Measurements from ENCODE around the gene FXYD4.
"Not testable (repeated sequence)": the region's sequence is repeated elsewhere in the genome, so short reads cannot be mapped to it uniquely, and the experiment has no call there.

FXYD4 gene

GRCh38 chr10:43324876-43325275, 46.6 kb upstream of the FXYD4 start:
- Histone ChIP-seq H3K36me3 (ENCODE audit: insufficient read depth) (no peaks in the 10 kb centered on the region), H2AFZ (ENCODE audit: low read depth) (no peak overlapping the region), H3K4me2 (no peak overlapping the region), H3K4me1 (ENCODE audit: low read depth, poor library complexity, severe bottlenecking) (no peaks in the 10 kb centered on the region), H3K4me3 (IDR thresholded peaks at IDR 0.05; ENCODE audit: insufficient read depth, low read depth, low read length) (no peak overlapping the region), H3K9ac (no peak overlapping the region), H3K27me3 (ENCODE audit: insufficient read depth, low read depth) (no peaks in the 10 kb centered on the region), H3K27ac (no peak overlapping the region), H4K20me1 (ENCODE audit: insufficient read depth) (no peaks in the 10 kb centered on the region), H3K79me2 (ENCODE audit: insufficient read depth, low read depth) (no peaks in the 10 kb centered on the region)
- no peak for TF ChIP-seq CTCF (conservative IDR thresholded peaks at IDR 0.05; ENCODE audit: low read depth, low read length)

GRCh38 chr10:43327171-43327570, 44.3 kb upstream of the FXYD4 start:
- Histone ChIP-seq H3K4me1 (ENCODE audit: low read depth, poor library complexity, severe bottlenecking) (no peaks in the 10 kb centered on the region), H3K4me3 (IDR thresholded peaks at IDR 0.05; ENCODE audit: insufficient read depth, low read depth, low read length) (no peak overlapping the region), H3K27ac (no peak overlapping the region), H3K79me2 (ENCODE audit: insufficient read depth, low read depth) (no peaks in the 10 kb centered on the region), H2AFZ (ENCODE audit: low read depth) (no peak overlapping the region), H3K36me3 (ENCODE audit: insufficient read depth) (no peaks in the 10 kb centered on the region), H3K4me2 (no peak overlapping the region), H4K20me1 (ENCODE audit: insufficient read depth) (no peaks in the 10 kb centered on the region), H3K27me3 (ENCODE audit: insufficient read depth, low read depth) (no peaks in the 10 kb centered on the region), H3K9ac (no peak overlapping the region)
- TF ChIP-seq CTCF (conservative IDR thresholded peaks at IDR 0.05; ENCODE audit: low read depth, low read length): no peak

GRCh38 chr10:43327986-43328385, 43.5 kb upstream of the FXYD4 start:
- no peak overlapping the region for H3K4me2 ChIP-seq
- H4K20me1 ChIP-seq (ENCODE audit: insufficient read depth): no peaks in the 10 kb centered on the region
- H3K4me3 ChIP-seq (IDR thresholded peaks at IDR 0.05; ENCODE audit: insufficient read depth, low read depth, low read length): no peak overlapping the region
- no peaks in the 10 kb centered on the region for H3K36me3 ChIP-seq (ENCODE audit: insufficient read depth)
- H3K4me1 ChIP-seq (ENCODE audit: low read depth, poor library complexity, severe bottlenecking): no peaks in the 10 kb centered on the region
- H3K79me2 ChIP-seq (ENCODE audit: insufficient read depth, low read depth): no peaks in the 10 kb centered on the region
- no peak overlapping the region for H3K27ac ChIP-seq
- H3K27me3 ChIP-seq (ENCODE audit: insufficient read depth, low read depth): no peaks in the 10 kb centered on the region
- no peak overlapping the region for H2AFZ ChIP-seq (ENCODE audit: low read depth)
- H3K9ac ChIP-seq: no peak overlapping the region
- no peak for TF ChIP-seq CTCF (conservative IDR thresholded peaks at IDR 0.05; ENCODE audit: low read depth, low read length)

- not testable (repeated sequence) for H3K4me3 ChIP-seq (IDR thresholded peaks at IDR 0.05; ENCODE audit: insufficient read depth, low read depth, low read length); H3K27me3 ChIP-seq (ENCODE audit: insufficient read depth, low read depth); H3K27ac ChIP-seq; H2AFZ ChIP-seq (ENCODE audit: low read depth); H4K20me1 ChIP-seq (ENCODE audit: insufficient read depth); H3K79me2 ChIP-seq (ENCODE audit: insufficient read depth, low read depth); H3K4me1 ChIP-seq (ENCODE audit: low read depth, poor library complexity, severe bottlenecking); H3K36me3 ChIP-seq (ENCODE audit: insufficient read depth); H3K4me2 ChIP-seq; H3K9ac ChIP-seq
Observed at GRCh38 chr10:43328810-43329209, 42.6 kb upstream of the FXYD4 start.

GRCh38 chr10:43329246-43329885, 42.1 kb upstream of the FXYD4 start:
- not testable (repeated sequence) for H3K4me3 ChIP-seq (IDR thresholded peaks at IDR 0.05; ENCODE audit: insufficient read depth, low read depth, low read length); H3K36me3 ChIP-seq (ENCODE audit: insufficient read depth); H3K4me2 ChIP-seq; H4K20me1 ChIP-seq (ENCODE audit: insufficient read depth); H3K79me2 ChIP-seq (ENCODE audit: insufficient read depth, low read depth); H2AFZ ChIP-seq (ENCODE audit: low read depth); H3K9ac ChIP-seq; H3K27ac ChIP-seq; H3K27me3 ChIP-seq (ENCODE audit: insufficient read depth, low read depth); H3K4me1 ChIP-seq (ENCODE audit: low read depth, poor library complexity, severe bottlenecking)

GRCh38 chr10:43330049-43330823, 41.2 kb upstream of the FXYD4 start:
- not testable (repeated sequence) for H3K4me2 ChIP-seq; H3K79me2 ChIP-seq (ENCODE audit: insufficient read depth, low read depth); H3K4me1 ChIP-seq (ENCODE audit: low read depth, poor library complexity, severe bottlenecking); H4K20me1 ChIP-seq (ENCODE audit: insufficient read depth); H3K9ac ChIP-seq; H3K36me3 ChIP-seq (ENCODE audit: insufficient read depth); H3K27ac ChIP-seq; H3K4me3 ChIP-seq (IDR thresholded peaks at IDR 0.05; ENCODE audit: insufficient read depth, low read depth, low read length); H2AFZ ChIP-seq (ENCODE audit: low read depth); H3K27me3 ChIP-seq (ENCODE audit: insufficient read depth, low read depth)

- H3K4me1 ChIP-seq (ENCODE audit: low read depth, poor library complexity, severe bottlenecking); H3K9ac ChIP-seq; H3K36me3 ChIP-seq (ENCODE audit: insufficient read depth); H4K20me1 ChIP-seq (ENCODE audit: insufficient read depth); H2AFZ ChIP-seq (ENCODE audit: low read depth); H3K27me3 ChIP-seq (ENCODE audit: insufficient read depth, low read depth); H3K4me2 ChIP-seq; H3K4me3 ChIP-seq (IDR thresholded peaks at IDR 0.05; ENCODE audit: insufficient read depth, low read depth, low read length); H3K79me2 ChIP-seq (ENCODE audit: insufficient read depth, low read depth); H3K27ac ChIP-seq: not testable (repeated sequence)
Observed at GRCh38 chr10:43330824-43331127, 40.7 kb upstream of the FXYD4 start.

Data from KMS-11 (cell line).